Measurements from ENCODE around the gene BMP3. TPM values are rescaled to one million over a fixed set of nuclear protein-coding genes. Genes with fewer than 3 reads are reported as not detected.
A peak's percentile ranks its signal among the peaks of the same experiment; 100 is the strongest.

Gene BMP3
- total RNA-seq, 1 donor from 2014 or later: 0.07 TPM

GRCh38 chr4:81039351-81039972 is 9.0 kb downstream of the BMP3 start:
- no peak for TF ChIP-seq CTCF (IDR thresholded peaks at IDR 0.05; ENCODE audit: unreplicated experiment)
- H3K4me3 Mint-ChIP-seq: no peak overlapping the region
- no peak overlapping the region for H3K27ac Mint-ChIP-seq
- H3K27me3 Mint-ChIP-seq (ENCODE audit: low read depth): peaks cover 88% of the 10 kb centered on the region
- DNase-seq (ENCODE audit: low spot score in 2 of 2, unreplicated experiment in 2 of 2): no peak
- no peaks in the 10 kb centered on the region for H3K36me3 Mint-ChIP-seq
- H3K9me3 Mint-ChIP-seq: no peaks in the 10 kb centered on the region
- no peaks in the 10 kb centered on the region for H3K4me1 Mint-ChIP-seq

GRCh38 chr4:81040012-81040659 is 9.6 kb downstream of the BMP3 start:
- Mint-ChIP-seq H3K4me1 (no peaks in the 10 kb centered on the region), H3K27me3 (ENCODE audit: low read depth) (peaks cover 88% of the 10 kb centered on the region)

GRCh38 chr4:81042578-81043365 is 12.3 kb downstream of the BMP3 start:
- Mint-ChIP-seq H3K4me3 (no peak overlapping the region), H3K27me3 (ENCODE audit: low read depth) (peaks cover 92% of the 10 kb centered on the region), H3K27ac (no peak overlapping the region), H3K9me3 (peaks cover 7% of the 10 kb centered on the region), H3K36me3 (no peaks in the 10 kb centered on the region), H3K4me1 (no peaks in the 10 kb centered on the region)
- DNase-seq (ENCODE audit: low spot score in 2 of 2, unreplicated experiment in 2 of 2): no peak
- TF ChIP-seq CTCF (IDR thresholded peaks at IDR 0.05; ENCODE audit: unreplicated experiment): no peak

More at GRCh38 chr4:81040012-81040659, 9.6 kb downstream of the BMP3 start:
- peak; percentile 74 for TF ChIP-seq CTCF (IDR thresholded peaks at IDR 0.05; ENCODE audit: unreplicated experiment)
- Mint-ChIP-seq H3K27ac (no peak overlapping the region), H3K9me3 (peaks cover 6% of the 10 kb centered on the region), H3K36me3 (no peaks in the 10 kb centered on the region), H3K4me3 (no peak overlapping the region)
- DNase-seq (ENCODE audit: low spot score in 2 of 2, unreplicated experiment in 2 of 2): no peak

- Mint-ChIP-seq H3K9me3 (peaks cover 7% of the 10 kb centered on the region), H3K4me1 (peaks cover 8% of the 10 kb centered on the region), H3K27ac (no peak overlapping the region), H3K27me3 (ENCODE audit: low read depth) (peaks cover 79% of the 10 kb centered on the region), H3K4me3 (no peak overlapping the region), H3K36me3 (no peaks in the 10 kb centered on the region)
- DNase-seq (ENCODE audit: low spot score in 2 of 2, unreplicated experiment in 2 of 2): no peak
- no peak for TF ChIP-seq CTCF (IDR thresholded peaks at IDR 0.05; ENCODE audit: unreplicated experiment)
These were observed 18.8 kb downstream of the BMP3 start for GRCh38 chr4:81049330-81049729.

- Mint-ChIP-seq H3K27me3 (ENCODE audit: low read depth) (peaks cover 79% of the 10 kb centered on the region), H3K4me3 (no peak overlapping the region), H3K9me3 (peaks cover 3% of the 10 kb centered on the region), H3K27ac (no peak overlapping the region), H3K4me1 (peaks cover 8% of the 10 kb centered on the region), H3K36me3 (no peaks in the 10 kb centered on the region)
- TF ChIP-seq CTCF (IDR thresholded peaks at IDR 0.05; ENCODE audit: unreplicated experiment): no peak
- no peak for DNase-seq (ENCODE audit: low spot score in 2 of 2, unreplicated experiment in 2 of 2)
These were observed 19.4 kb downstream of the BMP3 start for GRCh38 chr4:81049907-81050306.
